UCSD-AML1 (cell line): ENCODE measurements around the gene CYP24A1.

Experiments
- DNase-seq: peaks from one replicate; lab custom pipeline; 2025; ENCODE audit not compliant: unreplicated experiment; lab: John Stamatoyannopoulos, UW

The CYP24A1 gene

GRCh38 chr20:54115172-54115854 lies 58.5 kb downstream of the CYP24A1 start:
- no peak for DNase-seq

GRCh38 chr20:54114109-54114508 lies 59.7 kb downstream of the CYP24A1 start:
- no peak for DNase-seq

GRCh38 chr20:54113566-54113965 lies 60.2 kb downstream of the CYP24A1 start:
- DNase-seq: no peak

- no peak for DNase-seq
Observed at GRCh38 chr20:54112221-54112884, 61.4 kb downstream of the CYP24A1 start.

DNA sequence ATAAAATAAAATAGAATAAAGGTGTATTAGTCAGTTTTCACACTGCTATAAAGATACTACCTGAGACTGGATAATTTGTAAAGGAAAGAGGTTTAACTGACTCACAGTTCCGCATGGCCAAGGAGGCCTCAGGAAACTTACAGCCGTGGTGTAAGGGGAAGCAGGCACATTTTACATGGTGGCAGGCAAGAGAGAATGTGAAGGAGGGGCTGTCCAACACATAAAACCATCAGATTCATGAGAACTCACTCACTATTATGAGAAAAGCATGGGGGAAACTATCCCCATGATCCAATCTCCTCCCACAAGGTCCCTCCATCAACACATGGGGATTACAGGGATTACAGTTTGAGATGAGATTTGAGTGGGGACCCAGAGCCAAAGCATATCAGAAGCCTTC lies 62.3 kb downstream of the CYP24A1 start:
- DNase-seq: no peak

DNA sequence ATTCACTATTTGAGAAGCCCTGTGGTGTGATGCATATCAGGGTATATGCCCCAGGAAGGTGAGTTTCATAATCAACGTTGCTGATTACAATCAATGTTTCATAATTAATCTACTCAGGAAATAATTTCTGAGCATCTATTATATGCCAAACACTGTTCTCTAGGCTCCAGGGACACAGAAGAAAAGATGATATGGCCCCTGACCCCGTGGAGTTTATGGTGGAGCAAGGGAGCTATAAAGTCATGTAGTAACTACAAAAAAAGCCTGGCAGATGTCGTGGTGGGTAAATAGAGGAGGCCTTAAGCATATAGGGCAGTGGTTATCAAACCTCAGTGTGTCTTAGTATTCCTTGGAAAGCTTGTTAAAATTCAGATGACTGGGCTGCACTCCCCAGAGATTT lies 63.3 kb downstream of the CYP24A1 start:
- DNase-seq: no peak

GRCh38 chr20:54110041-54110440 lies 63.7 kb downstream of the CYP24A1 start:
- DNase-seq: no peak

- no peak for DNase-seq
Observed at GRCh38 chr20:54108817-54109216, 65.0 kb downstream of the CYP24A1 start.

GRCh38 chr20:54108326-54108642 lies 65.5 kb downstream of the CYP24A1 start:
- no peak for DNase-seq

GRCh38 chr20:54107600-54108325 lies 66.0 kb downstream of the CYP24A1 start:
- DNase-seq: no peak

GRCh38 chr20:54107181-54107580 lies 66.6 kb downstream of the CYP24A1 start:
- no peak for DNase-seq

GRCh38 chr20:54106162-54106561 lies 67.6 kb downstream of the CYP24A1 start:
- DNase-seq: no peak

DNA sequence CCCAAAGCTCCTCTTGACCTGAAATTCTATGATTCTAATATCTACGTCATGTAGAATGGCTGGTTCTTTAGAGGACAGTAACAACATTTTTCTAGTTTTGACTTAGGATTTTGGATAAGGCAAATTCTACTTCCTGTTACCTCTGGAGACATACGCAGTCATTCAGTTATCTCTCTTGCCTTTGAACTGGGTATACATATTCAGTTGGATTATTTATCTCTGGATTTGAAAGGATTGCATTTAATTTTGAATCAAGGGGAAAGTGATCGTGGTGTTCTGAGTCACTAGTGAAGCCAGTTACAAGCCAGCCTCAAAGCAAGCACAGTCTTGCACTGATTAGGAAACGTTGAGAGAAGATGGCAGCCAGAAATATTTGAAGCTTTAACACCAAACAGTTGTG lies 68.1 kb downstream of the CYP24A1 start:
- DNase-seq: no peak

- DNase-seq: no peak
Observed at GRCh38 chr20:54104781-54105180, 69.0 kb downstream of the CYP24A1 start.

DNA sequence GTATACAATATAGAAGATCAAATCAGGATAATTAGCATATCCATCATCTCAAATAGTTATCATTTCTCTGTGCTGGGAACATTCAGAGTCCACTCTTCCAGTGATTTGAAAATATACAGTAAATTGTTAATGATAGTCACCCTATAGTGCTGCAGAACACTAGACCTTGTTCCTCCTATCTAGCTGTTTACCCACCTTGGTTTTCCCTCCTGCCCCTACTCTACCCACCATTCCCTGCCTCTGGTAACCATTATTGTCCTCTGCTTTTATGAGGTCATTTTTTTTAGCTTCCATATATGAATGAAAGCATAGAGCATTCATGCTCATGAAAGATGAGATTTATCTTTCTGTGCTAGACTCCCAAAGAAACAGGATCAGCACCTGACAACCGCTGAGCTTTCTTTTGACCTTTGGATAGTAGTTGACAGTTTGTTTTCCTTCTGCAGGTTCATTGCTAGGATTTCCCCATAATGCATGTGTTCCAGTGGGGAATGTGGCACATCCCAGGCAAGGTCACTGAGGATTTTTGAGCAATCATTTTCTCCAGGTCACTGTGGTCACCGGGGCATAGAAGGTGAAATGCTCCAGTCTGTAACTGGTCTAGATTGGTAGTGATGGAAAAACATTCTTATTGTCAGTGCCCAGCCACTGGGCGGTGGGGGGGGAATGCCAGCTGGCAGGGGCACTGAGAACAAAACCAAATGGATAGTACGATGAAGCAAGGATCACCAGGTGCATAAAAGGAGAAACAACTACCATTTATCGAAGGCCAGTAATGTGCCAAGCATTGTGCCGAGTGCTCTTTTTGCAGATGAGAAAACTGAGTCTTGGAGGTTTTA lies 69.8 kb downstream of the CYP24A1 start:
- DNase-seq: no peak
